ENCODE results near the gene GDF2.

DNA sequence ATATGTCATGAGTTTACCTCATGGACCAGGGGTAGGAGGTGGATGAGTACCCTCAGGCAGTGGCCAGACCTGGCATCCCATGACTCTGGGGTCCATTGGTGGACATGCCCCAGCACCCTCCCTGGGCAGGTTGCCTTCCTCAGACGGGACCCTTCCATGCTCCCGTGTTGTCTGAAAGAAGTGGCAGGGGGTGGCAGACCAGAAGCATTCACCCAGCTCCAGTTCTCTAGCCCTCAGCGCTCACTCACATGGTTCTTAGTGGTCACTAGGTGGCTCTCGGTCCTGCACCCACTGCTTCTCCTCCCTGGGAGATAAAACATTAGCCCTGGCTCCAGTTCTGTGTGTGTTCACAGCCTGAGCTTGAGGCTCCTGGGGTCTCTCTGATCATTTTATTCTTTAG, 31.9 kb downstream of the GDF2 start:
- TF ChIP-seq, protein P1, sequence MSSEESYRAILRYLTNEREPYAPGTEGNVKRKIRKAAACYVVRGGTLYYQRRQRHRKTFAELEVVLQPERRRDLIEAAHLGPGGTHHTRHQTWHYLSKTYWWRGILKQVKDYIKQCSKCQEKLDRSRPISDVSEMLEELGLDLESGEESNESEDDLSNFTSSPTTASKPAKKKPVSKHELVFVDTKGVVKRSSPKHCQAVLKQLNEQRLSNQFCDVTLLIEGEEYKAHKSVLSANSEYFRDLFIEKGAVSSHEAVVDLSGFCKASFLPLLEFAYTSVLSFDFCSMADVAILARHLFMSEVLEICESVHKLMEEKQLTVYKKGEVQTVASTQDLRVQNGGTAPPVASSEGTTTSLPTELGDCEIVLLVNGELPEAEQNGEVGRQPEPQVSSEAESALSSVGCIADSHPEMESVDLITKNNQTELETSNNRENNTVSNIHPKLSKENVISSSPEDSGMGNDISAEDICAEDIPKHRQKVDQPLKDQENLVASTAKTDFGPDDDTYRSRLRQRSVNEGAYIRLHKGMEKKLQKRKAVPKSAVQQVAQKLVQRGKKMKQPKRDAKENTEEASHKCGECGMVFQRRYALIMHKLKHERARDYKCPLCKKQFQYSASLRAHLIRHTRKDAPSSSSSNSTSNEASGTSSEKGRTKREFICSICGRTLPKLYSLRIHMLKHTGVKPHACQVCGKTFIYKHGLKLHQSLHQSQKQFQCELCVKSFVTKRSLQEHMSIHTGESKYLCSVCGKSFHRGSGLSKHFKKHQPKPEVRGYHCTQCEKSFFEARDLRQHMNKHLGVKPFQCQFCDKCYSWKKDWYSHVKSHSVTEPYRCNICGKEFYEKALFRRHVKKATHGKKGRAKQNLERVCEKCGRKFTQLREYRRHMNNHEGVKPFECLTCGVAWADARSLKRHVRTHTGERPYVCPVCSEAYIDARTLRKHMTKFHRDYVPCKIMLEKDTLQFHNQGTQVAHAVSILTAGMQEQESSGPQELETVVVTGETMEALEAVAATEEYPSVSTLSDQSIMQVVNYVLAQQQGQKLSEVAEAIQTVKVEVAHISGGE (CRISPR knock-in tag; IDR thresholded peaks at IDR 0.05): no peak
- TF ChIP-seq STAT1 (conservative IDR thresholded peaks at IDR 0.05) (no peak), POLR2A (IDR thresholded peaks at IDR 0.05; ENCODE audit: low read depth, low read length) (no peak), GABPA (IDR thresholded peaks at IDR 0.05; ENCODE audit: low read depth) (no peak)
- TF ChIP-seq, protein P2, sequence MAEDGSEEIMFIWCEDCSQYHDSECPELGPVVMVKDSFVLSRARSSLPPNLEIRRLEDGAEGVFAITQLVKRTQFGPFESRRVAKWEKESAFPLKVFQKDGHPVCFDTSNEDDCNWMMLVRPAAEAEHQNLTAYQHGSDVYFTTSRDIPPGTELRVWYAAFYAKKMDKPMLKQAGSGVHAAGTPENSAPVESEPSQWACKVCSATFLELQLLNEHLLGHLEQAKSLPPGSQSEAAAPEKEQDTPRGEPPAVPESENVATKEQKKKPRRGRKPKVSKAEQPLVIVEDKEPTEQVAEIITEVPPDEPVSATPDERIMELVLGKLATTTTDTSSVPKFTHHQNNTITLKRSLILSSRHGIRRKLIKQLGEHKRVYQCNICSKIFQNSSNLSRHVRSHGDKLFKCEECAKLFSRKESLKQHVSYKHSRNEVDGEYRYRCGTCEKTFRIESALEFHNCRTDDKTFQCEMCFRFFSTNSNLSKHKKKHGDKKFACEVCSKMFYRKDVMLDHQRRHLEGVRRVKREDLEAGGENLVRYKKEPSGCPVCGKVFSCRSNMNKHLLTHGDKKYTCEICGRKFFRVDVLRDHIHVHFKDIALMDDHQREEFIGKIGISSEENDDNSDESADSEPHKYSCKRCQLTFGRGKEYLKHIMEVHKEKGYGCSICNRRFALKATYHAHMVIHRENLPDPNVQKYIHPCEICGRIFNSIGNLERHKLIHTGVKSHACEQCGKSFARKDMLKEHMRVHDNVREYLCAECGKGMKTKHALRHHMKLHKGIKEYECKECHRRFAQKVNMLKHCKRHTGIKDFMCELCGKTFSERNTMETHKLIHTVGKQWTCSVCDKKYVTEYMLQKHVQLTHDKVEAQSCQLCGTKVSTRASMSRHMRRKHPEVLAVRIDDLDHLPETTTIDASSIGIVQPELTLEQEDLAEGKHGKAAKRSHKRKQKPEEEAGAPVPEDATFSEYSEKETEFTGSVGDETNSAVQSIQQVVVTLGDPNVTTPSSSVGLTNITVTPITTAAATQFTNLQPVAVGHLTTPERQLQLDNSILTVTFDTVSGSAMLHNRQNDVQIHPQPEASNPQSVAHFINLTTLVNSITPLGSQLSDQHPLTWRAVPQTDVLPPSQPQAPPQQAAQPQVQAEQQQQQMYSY (CRISPR knock-in tag; IDR thresholded peaks at IDR 0.05): no peak
- TF ChIP-seq, protein P3, sequence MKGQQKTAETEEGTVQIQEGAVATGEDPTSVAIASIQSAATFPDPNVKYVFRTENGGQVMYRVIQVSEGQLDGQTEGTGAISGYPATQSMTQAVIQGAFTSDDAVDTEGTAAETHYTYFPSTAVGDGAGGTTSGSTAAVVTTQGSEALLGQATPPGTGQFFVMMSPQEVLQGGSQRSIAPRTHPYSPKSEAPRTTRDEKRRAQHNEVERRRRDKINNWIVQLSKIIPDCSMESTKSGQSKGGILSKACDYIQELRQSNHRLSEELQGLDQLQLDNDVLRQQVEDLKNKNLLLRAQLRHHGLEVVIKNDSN (IDR thresholded peaks at IDR 0.05; ENCODE audit: borderline replicate concordance, extremely low read length, insufficient read depth, low read depth, low read length): no peak
- TF ChIP-seq, protein P4, sequence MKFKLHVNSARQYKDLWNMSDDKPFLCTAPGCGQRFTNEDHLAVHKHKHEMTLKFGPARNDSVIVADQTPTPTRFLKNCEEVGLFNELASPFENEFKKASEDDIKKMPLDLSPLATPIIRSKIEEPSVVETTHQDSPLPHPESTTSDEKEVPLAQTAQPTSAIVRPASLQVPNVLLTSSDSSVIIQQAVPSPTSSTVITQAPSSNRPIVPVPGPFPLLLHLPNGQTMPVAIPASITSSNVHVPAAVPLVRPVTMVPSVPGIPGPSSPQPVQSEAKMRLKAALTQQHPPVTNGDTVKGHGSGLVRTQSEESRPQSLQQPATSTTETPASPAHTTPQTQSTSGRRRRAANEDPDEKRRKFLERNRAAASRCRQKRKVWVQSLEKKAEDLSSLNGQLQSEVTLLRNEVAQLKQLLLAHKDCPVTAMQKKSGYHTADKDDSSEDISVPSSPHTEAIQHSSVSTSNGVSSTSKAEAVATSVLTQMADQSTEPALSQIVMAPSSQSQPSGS (IDR thresholded peaks at IDR 0.05; ENCODE audit: low read length): no peak

Data from GM12878 (cell line).